VCaP (cell line): ENCODE results near the gene MLXIP.
A peak's percentile ranks its signal among the peaks of the same experiment; 100 is the strongest.

Source experiments
- H3K27ac ChIP-seq: fragments of 450-650 bp; 2 replicates; pipeline ENCODE4 v1.5.1; 2017
- CTCF ChIP-seq: fragments of 450-650 bp; conservative IDR thresholded peaks from 2 replicates; pipeline ENCODE4 v1.5.1; 2017; ENCODE audit warnings: mild to moderate bottlenecking, moderate library complexity

MLXIP gene

GRCh38 chr12:122187466-122187865, 108.9 kb downstream of the MLXIP start:
- H3K27ac ChIP-seq, result no peak overlapping the region

GRCh38 chr12:122189626-122190475, 111.3 kb downstream of the MLXIP start:
- H3K27ac ChIP-seq, result no peak overlapping the region
- no peak for TF ChIP-seq CTCF

More at GRCh38 chr12:122187466-122187865, 108.9 kb downstream of the MLXIP start:
- no peak for TF ChIP-seq CTCF

GRCh38 chr12:122190842-122191668, 112.5 kb downstream of the MLXIP start:
- H3K27ac ChIP-seq, result no peak overlapping the region
- TF ChIP-seq CTCF, result peak; percentile 98

- no peak overlapping the region for H3K27ac ChIP-seq
- no peak for TF ChIP-seq CTCF
Observed at GRCh38 chr12:122192441-122192840, 113.9 kb downstream of the MLXIP start.

GRCh38 chr12:122194804-122195203, 116.2 kb downstream of the MLXIP start:
- no peak overlapping the region for H3K27ac ChIP-seq
- TF ChIP-seq CTCF, result no peak

GRCh38 chr12:122195405-122195804, 116.8 kb downstream of the MLXIP start:
- no peak overlapping the region for H3K27ac ChIP-seq
- no peak for TF ChIP-seq CTCF
